A549 treated with AZD9567 at 1 μM for 4 hours (cell line): ENCODE results near the gene CHD1. TPM values are rescaled to one million over a fixed set of nuclear protein-coding genes. Genes with fewer than 3 reads are reported as not detected.

Experiments
- total RNA-seq: library from RNA; stranded (reverse); fragments of 200-300 nt; extraction: Qiagen RNA extraction; gene quantifications from 5 replicates; pipeline ENCODE4 v1.2.3, GENCODE V29; 2022; ENCODE audit not compliant: insufficient read depth

Gene CHD1
- 21.9 to 51.2 TPM (median 25.0 TPM) in 5 replicates for total RNA-seq

DNA sequence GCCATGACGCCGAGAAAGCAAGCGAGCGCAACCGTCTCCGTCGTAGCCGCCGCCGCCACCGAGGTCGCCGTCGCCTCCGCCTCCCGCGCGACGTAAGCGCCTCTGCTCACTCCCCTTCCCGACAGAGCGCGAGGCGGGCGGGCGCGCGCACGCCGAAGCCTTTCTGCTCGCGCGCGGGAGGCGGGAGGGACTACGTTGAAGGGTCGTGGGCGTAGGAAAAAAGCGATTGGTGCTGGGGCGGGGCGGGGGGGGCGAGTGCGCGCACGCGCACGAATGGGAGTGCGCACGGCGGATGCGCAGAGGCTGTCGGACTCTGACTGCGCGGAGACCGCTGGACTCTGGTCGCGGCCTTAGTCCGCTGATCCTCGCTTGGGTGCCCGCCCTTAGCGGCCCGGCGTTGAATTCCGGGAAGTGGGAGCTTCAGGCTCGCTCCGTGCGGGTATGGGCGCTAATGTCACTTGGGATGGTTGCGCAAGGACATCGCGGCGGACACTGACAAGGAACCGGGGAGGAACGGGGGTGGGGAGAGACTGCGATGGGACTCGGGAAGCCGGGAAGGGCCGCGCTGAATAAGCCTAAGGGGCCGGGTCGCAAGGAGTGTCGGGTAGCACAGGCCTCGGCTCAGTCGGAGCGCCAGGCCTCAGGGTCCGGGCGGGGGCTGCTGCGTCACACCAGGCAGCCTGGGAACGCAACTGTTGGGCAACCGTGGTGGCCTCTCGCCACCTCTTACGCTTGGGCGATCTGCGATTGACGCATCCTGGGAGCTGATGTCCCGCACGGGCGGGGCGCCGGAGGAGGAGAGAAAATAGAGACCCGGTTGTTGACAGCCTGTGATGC, at the start of gene CHD1:
Gene CHD1, minus strand, starts transcription at position 135 of the 837 bp plus-strand sequence. CDS start 2,621 bp downstream, outside the sequence.

Other genes starting within 250 kb of the CHD1 start
- gene RGMB, start 155.3 kb downstream of the CHD1 start, total RNA-seq: 8.0 to 12.0 TPM (median 8.8 TPM) in 5 replicates